Left colon (tissue), 2 donors: ENCODE data around the gene MIAT. TPM values are rescaled to one million over a fixed set of nuclear protein-coding genes. Genes with fewer than 3 reads are reported as not detected.

Experiments used
- ATAC-seq: fragments of 200-7000 bp; cut with Tn5 transposase; one replicate; pipeline ENCODE4 v1.9.1; 2020; ENCODE audit warnings: mild to moderate bottlenecking, moderate library complexity
- DNase-seq, 2 donors: peaks; one replicate each; pipeline ENCODE4 v3.0.0-alpha.2; 2020
- intact Hi-C, 2 donors: fragments of 100-400 bp; cut with DNase I in 1 of 2; cut with micrococcal nuclease in 1 of 2; formaldehyde crosslinking; loops; one replicate each; pipeline versions ENCODE4 v1.11.2 to v1.14.0; 2022; cut with DNase I, micrococcal nuclease
- total RNA-seq, 2 donors: library from RNA; stranded (reverse); fragmentation: NEBNext Ultra II Directional; extraction: Animal tissue kit (Norgen Biotek cat#: 25700); gene quantifications; one replicate each; pipeline ENCODE4 v1.2.1, GENCODE V29; 2021
- donor health status: DM: no; HTN: no; CAD: no.
- donor health status: DM: yes; HTN: yes; CAD: no.

Gene MIAT
- total RNA-seq, 2 donors from 2014 or later, result 2.2 to 2.9 TPM

DNA sequence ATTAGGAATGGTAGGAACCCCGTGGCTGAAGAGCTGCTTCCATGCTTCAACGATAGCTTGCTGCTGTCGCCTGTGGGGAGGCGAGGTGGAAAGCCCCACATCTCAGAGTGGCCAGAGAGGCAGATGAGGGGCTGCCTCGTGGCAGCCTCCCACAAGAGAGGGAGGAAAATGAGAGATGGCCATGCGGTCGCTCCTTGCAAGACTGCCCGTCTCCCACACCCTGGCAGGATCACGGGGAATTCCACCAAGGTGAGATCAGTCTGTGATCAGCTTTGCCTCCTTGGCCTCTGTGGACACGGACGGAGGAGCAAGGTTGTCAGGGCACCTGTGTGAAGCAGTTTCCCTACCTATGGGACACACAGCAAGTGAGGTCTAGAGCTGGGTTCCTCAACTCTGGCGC is 32.6 kb upstream of the MIAT start:
- ATAC-seq (no peak), DNase-seq (no peak)
- intact Hi-C loops, result no loop called here

DNA sequence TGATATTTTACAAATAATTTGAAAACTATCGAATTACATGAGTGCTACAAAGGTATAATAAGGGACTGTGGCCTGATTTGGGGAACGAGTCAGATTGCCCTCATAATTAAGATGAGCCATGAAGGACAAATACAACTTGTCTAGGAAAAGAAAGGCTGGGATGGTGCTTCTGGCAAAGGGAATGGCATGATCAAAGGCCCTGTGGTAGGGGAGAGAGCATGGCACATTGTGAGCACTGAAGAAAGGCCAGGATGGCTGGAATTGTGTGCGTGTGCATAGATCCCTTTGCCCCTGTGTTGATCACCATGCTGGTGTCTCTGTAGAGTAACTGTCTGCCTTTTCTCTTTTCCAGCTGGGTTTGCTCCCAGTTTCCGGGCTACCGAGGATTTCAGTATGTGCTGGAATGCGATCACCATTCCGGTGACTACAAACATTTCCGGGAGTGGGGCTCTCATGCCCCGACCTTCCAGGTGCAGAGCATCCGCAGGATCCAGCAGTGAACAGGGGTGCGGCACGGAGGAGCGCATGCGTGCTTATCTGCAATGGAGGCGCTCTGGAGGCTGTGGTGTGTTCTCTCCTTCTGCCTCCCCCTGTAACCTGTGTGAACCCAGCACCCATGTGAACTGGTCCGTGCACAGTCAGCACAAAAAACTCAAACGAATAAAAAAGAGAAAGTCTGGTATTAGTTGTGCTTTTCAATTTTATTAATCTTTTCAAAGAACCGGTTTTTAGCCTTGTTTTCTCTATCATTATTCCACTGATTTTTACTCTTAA is 27.2 kb upstream of the MIAT start:
- no peak for ATAC-seq

GRCh38 chr22:26631282-26631681 is 26.1 kb upstream of the MIAT start:
- ATAC-seq, result no peak
- DNase-seq, result no peak
- intact Hi-C loops, result no loop called here

More for the DNA sequence above, 27.2 kb upstream of the MIAT start:
- intact Hi-C loops, result no loop called here
- no peak for DNase-seq

DNA sequence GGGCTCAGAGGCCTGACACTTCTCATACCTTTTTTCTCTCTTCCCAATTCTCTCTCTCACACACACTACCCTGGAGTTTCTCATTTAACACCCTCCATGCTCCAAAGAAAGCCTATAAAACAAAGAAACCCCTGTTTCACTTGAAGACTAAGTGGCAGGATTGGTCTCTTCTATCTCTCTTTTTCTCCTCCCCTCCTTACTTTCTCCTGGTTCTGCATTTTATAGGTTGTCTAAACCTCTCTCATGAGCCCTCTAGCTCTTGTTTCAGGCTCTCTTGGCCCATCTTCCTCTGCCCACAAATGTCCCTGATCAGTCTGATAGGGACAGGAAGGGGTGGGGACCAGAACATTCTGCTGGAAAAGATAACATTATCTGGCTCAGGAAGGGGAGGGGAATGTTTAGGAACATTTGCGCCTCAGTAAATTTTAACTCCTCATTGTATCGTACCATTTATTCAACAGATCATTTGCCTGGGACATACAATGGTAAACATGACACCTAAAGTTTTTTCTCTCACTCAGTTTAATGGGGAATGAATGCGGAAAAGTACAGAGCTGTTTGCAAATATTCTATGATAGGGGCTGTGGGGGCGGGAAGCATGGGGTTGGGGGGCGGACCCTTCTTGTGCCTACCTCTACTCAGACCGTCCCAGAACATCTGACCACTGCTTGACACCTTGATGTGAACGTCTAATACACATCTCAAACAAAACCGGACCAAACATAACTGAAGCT is 24.8 kb upstream of the MIAT start:
- intact Hi-C loops, result no loop called here
- no peak for DNase-seq
- no peak for ATAC-seq

DNA sequence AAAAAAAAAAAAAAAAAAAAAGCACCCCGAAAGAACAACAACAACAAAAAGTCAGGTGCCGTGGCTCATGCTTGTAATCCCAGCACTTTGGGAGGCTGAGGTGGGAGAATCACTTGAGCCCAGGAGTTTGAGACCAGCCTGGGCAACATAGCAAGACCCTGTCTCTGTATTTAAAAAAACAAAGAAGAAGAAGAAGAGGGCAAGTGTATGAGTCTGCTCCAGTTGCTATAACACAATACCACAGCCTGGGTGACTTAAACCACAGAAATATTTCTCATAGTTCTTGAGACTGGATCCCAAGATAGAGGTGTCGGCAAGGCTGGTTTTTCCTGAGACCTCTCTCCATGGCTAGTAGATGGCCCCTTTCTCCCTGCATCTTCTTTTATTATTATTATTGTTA is 23.2 kb upstream of the MIAT start:
- no peak for DNase-seq
- ATAC-seq, result no peak
- intact Hi-C loops, result no loop called here

DNA sequence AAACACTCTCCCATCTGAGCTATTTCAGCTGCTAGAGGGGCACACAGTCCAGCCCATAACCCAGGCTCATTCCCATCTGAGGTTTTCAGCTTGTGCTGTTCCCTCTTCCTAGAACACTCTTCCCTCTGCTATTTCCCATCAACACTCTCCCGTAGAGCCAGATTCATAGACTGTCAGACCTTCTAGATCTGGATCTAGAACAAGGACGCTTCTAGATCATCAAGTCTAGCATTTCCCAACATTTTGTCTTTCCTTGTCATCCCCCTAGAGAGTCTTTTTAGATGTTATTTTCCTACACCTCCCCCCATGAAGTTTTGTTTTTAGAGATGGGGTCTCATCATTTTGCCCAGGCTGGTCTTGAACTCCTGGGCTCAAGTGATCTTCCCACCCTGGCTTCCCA is 22.3 kb upstream of the MIAT start:
- ATAC-seq (no peak), DNase-seq (no peak)
- intact Hi-C loops, result no loop called here

DNA sequence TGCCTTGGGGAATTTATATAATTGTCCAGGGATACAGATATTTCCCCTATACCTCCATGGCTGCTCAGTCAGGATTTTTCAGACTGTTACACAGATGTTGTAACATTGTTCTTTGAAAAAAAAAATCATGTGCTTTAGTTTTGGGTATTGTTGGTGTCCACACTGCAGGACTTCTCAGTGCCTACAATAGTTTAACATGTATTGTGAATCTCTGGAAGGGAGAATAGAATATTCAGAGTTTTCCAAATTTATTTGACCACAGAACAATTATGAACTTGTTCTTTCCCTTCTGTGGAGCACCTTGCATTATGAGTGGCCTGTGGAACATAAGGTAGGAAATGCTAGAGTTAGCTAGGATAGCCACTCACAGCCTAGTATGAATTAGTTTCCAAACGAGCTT is 21.1 kb upstream of the MIAT start:
- no peak for DNase-seq
- intact Hi-C loops, result no loop called here

GRCh38 chr22:26642465-26643417 is 14.6 kb upstream of the MIAT start:
- no peak for ATAC-seq
- DNase-seq, result peak in 1 of 2 donors; percentile 56
- intact Hi-C loops, result no loop called here

More for the DNA sequence above, 21.1 kb upstream of the MIAT start:
- ATAC-seq, result no peak

DNA sequence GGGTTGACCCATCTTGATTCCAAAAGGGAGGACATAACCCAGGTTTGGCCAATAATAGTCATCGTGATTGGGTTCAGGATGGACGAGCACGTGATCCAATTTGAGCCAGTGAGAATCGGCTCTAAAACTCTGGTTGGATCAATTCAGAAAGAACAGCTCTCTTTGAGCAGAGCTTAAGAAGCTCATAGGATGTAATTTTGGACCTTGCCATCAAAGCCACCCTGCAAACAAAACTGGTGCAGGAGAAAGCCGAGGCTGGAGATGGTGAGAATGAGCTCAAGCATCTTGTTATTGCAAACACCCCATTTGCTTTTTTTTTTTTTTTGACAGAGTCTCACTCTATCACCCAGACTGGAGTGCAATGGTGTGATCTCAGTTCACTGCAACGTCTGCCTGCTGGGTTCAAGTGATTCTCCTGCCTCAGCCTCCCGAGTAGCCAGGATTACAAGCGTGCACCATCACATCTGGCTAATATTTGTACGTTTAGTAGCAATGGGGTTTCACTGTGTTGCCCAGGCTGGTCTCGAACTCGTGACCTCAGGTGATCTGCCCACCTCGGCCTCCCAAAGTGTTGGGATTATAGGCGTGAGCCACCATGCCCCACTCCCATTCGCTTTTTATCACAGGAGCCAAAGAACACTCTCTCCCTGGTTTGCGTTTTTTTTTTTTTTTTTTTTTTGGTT is 13.8 kb upstream of the MIAT start:
- intact Hi-C loops, result no loop called here
- no peak for ATAC-seq
- DNase-seq, result no peak

DNA sequence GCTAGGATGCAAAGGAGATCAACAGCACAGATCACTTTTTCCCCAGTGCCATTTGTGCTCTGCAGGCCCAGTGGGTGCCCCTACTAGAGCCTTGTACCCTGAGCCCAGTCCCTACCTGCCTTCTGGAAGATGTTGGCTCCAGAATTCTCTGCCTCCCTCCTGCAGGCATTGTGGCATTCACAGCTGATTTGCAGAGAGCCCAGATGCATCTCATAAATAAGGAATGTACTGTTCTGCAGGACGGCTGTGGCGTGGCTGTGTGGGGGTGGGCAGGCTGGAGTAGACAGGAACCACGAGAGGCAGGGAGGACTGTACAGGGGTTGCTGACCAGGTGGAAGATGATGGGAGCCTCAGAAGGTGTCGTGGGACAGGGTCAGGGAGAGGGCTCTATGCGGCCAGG is 11.2 kb upstream of the MIAT start:
- no peak for DNase-seq
- intact Hi-C loops, result no loop called here
- ATAC-seq, result no peak

GRCh38 chr22:26648011-26648497 is 9.3 kb upstream of the MIAT start:
- no peak for DNase-seq
- intact Hi-C loops, result no loop called here
- no peak for ATAC-seq

DNA sequence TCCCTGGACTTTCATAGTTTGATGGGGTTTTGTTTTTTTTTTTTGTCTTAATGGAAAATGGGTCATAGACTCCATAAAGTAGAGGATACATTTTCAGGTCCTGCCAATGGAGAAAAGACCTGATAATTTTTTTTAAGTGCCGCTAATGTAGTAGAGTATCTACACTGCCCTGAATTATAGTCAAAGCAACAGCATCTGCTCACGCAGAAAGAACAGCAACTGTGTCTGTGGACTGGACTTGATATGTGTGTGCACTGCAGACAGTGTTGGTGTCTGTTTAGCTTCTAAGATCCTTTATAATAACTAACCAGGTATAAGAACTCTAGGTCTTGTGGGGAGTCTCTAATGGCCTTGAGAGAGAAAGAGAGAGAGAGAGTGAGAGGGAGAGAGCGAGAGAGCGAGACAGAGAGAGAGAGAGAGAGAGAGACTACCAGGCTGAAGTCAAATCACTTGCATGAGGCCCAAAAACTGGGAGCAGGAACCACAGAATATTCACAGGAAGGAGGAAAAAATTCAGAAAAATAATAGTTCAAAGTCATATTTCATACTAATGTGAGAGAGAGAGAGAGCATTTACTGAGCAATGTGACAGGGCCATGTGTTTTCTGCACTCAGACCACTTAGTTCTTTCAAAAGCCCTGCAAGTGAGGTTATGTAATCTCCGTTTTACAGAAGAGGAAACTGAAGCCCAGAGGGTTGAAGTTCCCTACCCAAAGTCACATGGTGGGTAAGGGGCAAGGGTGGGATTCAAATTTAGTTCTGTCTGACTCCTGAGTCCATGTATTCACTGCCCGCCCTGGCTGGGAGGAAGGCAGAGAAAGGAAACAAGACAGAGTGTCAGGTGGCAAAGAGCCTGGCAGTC is 8.6 kb upstream of the MIAT start:
- intact Hi-C loops, result no loop called here
- ATAC-seq (no peak), DNase-seq (no peak)

GRCh38 chr22:26650722-26651421 is 6.5 kb upstream of the MIAT start:
- DNase-seq (no peak), ATAC-seq (no peak)
- intact Hi-C loops, result no loop called here

DNA sequence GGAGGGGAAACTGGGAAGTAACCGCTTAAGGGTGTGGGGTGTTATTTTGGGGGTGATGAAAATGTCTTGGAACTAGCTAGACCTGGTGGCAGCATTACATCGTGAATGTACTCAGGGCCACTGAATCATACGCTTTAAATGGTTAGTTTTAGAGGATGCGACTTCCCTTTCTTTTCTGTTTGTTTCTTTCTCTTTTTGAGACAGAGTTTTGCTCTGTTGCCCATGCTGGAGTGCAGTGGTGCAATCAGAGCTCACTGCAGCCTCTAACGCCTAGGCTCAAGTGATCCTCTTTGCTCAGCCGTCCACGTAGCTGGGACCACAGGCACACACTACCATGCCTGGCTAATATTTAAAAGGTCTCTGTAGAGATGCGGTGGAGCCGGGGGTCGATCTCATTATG is 5.6 kb upstream of the MIAT start:
- no peak for DNase-seq
- no peak for ATAC-seq
- intact Hi-C loops, result no loop called here

GRCh38 chr22:26658161-26658560 is 773 bp downstream of the MIAT start:
- intact Hi-C loops, result no loop called here
- DNase-seq (no peak), ATAC-seq (no peak)

- intact Hi-C loops, result no loop called here
- peak; percentile 52 to 73 for DNase-seq
- ATAC-seq, result peak; percentile 58
These were observed 1.5 kb downstream of the MIAT start for GRCh38 chr22:26658671-26659478.
